Neuronal stem cell (in vitro differentiated cells): ENCODE results near the gene RAB21.
A peak's percentile ranks its signal among the peaks of the same experiment; 100 is the strongest.

Source experiments
- DNase-seq: peaks from one replicate; pipeline ENCODE4 v3.0.0-alpha.2; 2013; ENCODE audit warnings: low spot score
- H2AFZ ChIP-seq: one replicate; pipeline ENCODE4 v1.6.1; 2013; ENCODE audit warnings: mild to moderate bottlenecking, low read length, inconsistent platforms
- H2AK5ac ChIP-seq: 2 replicates; pipeline ENCODE4 v1.6.1; 2013; ENCODE audit warnings: low read depth, mild to moderate bottlenecking, inconsistent platforms, low read length, moderate library complexity, mixed read lengths
- H2BK120ac ChIP-seq: 2 replicates; pipeline ENCODE4 v1.6.1; 2013; ENCODE audit warnings: low read depth, mild to moderate bottlenecking, inconsistent platforms, low read length, moderate library complexity, mixed read lengths
- H2BK12ac ChIP-seq: one replicate; pipeline ENCODE4 v1.6.1; 2013; ENCODE audit warnings: low read length, inconsistent platforms
- H2BK15ac ChIP-seq: 2 replicates; pipeline ENCODE4 v1.6.1; 2013; ENCODE audit warnings: mild to moderate bottlenecking, low read length, inconsistent platforms, mixed read lengths
- H2BK5ac ChIP-seq: one replicate; pipeline ENCODE4 v1.6.1; 2013; ENCODE audit warnings: inconsistent platforms, mild to moderate bottlenecking, low read length, moderate library complexity
- H3K14ac ChIP-seq: one replicate; pipeline ENCODE4 v1.6.1; 2013; ENCODE audit warnings: low read length, inconsistent platforms
- H3K18ac ChIP-seq: 2 replicates; pipeline ENCODE4 v1.6.1; 2013; ENCODE audit warnings: low read length, inconsistent platforms
- H3K23ac ChIP-seq: 2 replicates; pipeline ENCODE4 v1.6.1; 2013; ENCODE audit warnings: low read depth, mild to moderate bottlenecking, mixed read lengths, low read length, inconsistent platforms; ENCODE audit not compliant: poor library complexity
- H3K27ac ChIP-seq: replicated peaks from 3 replicates; pipeline ENCODE4 v1.5.1; 2013; ENCODE audit warnings: low read length, inconsistent platforms
- H3K27me3 ChIP-seq, 3 experiments: 2 replicates each; pipeline ENCODE4 v1.6.1; 2013; ENCODE audit warnings: low read length in 3 of 3, mild to moderate bottlenecking in 2 of 3, inconsistent platforms in 1 of 3, low read depth in 1 of 3, mixed read lengths in 1 of 3, moderate library complexity in 1 of 3; ENCODE audit not compliant: control insufficient read depth in 3 of 3, insufficient read depth in 3 of 3
- H3K36me3 ChIP-seq, 2 donors: replicated peaks in 1 of 2; 2 replicates each; pipeline ENCODE4 v1.6.1; 2013; ENCODE audit warnings: low read length in 2 of 2; ENCODE audit not compliant: control insufficient read depth in 2 of 2, insufficient read depth in 2 of 2
- H3K4ac ChIP-seq: 2 replicates; pipeline ENCODE4 v1.6.1; 2013; ENCODE audit warnings: inconsistent platforms, mild to moderate bottlenecking, low read length, moderate library complexity
- H3K4me1 ChIP-seq, 2 donors: 1 replicate in 1 of 2; 2 replicates in 1 of 2; pipeline ENCODE4 v1.6.1; 2013; ENCODE audit warnings: low read length in 2 of 2, low read depth in 1 of 2; ENCODE audit not compliant: control insufficient read depth in 2 of 2, insufficient read depth in 1 of 2
- H3K4me2 ChIP-seq: one replicate; pipeline ENCODE4 v1.6.1; 2013; ENCODE audit warnings: mild to moderate bottlenecking, low read length, inconsistent platforms; ENCODE audit not compliant: insufficient read depth, poor library complexity, severe bottlenecking
- H3K4me3 ChIP-seq, 2 donors: 2 replicates each; pipeline ENCODE4 v1.5.1; 2013; ENCODE audit warnings: low read length in 2 of 2, mild to moderate bottlenecking in 2 of 2, inconsistent platforms in 1 of 2, moderate library complexity in 1 of 2
- H3K79me1 ChIP-seq: one replicate; pipeline ENCODE4 v1.6.1; 2013; ENCODE audit warnings: low read depth, mild to moderate bottlenecking, inconsistent platforms, low read length, moderate library complexity
- H3K9ac ChIP-seq: one replicate; pipeline ENCODE4 v1.6.1; 2013; ENCODE audit warnings: mild to moderate bottlenecking, low read depth, low read length, inconsistent platforms; ENCODE audit not compliant: poor library complexity
- H3K9me3 ChIP-seq, 2 donors: replicated peaks in 1 of 2; 2 replicates each; pipeline versions ENCODE3 to v1.6.1; 2013; ENCODE audit warnings: low read length in 2 of 2, mild to moderate bottlenecking in 2 of 2, inconsistent platforms in 1 of 2, low read depth in 1 of 2, mixed read lengths in 1 of 2, moderate library complexity in 1 of 2; ENCODE audit not compliant: control insufficient read depth in 2 of 2, insufficient read depth in 1 of 2
- H4K8ac ChIP-seq: one replicate; pipeline ENCODE4 v1.6.1; 2013; ENCODE audit warnings: low read depth, mild to moderate bottlenecking, inconsistent platforms, low read length, moderate library complexity
- H4K91ac ChIP-seq: one replicate; pipeline ENCODE4 v1.6.1; 2013; ENCODE audit warnings: low read length, low read depth, mild to moderate bottlenecking, inconsistent platforms; ENCODE audit not compliant: poor library complexity
- WGBS, 2 donors: extraction: QIAGEN DNeasy Blood & Tissue Kit; methylation state at CpG; one replicate each; pipeline ENCODE4 v1.1.7; 2013; ENCODE audit warnings: missing lambda C conversion rate in 2 of 2, mixed read lengths in 1 of 2; ENCODE audit not compliant: insufficient read length in 2 of 2, insufficient replicate concordance in 1 of 2; ENCODE audit errors: extremely low coverage in 2 of 2; 5-methylcytosine and 5-hydroxymethylcytosine counted together

Gene RAB21

DNA sequence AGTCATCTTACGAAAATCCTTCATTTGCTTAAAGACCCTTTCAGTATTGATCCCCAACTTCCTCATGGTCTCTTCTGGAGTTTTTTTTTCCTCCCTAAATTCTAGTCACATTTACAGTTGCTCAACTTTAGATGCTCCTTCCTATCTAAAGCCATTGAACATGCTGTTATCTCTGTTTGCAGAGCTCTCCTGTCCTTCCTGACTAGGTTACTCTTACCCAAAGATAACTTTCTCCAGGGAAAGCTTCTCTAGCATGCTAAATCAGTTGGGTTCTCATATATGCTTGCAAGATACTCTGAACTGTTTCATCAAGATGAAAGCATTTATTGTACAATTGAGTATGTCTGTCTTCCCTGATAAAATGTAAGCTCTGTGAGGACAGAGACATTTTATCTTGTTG, 1.8 kb upstream of the RAB21 start:
- Histone ChIP-seq H3K14ac (no peak overlapping the region), H2BK12ac (no peak overlapping the region), H2AFZ (no peak overlapping the region), H3K18ac (no peak overlapping the region), H3K36me3 (peaks cover 0 to 18% of the 10 kb centered on the region in 2 donors), H2BK120ac (no peak overlapping the region), H3K27ac (no peak overlapping the region), H4K91ac (no peak overlapping the region), H3K79me1 (peaks cover 3% of the 10 kb centered on the region), H2AK5ac (no peak overlapping the region), H3K27me3 (peaks cover 0 to 3% (median 0%) of the 10 kb centered on the region in 3 experiments), H2BK15ac (no peak overlapping the region), H3K4ac (no peak overlapping the region), H3K4me3 (no peak overlapping the region), H3K4me1 (peaks cover 4 to 6% of the 10 kb centered on the region in 2 donors), H3K9me3 (peaks cover 0 to 15% of the 10 kb centered on the region in 2 donors), H2BK5ac (no peak overlapping the region), H3K4me2 (no peak overlapping the region), H3K23ac (no peak overlapping the region), H3K9ac (no peak overlapping the region), H4K8ac (no peak overlapping the region)
- WGBS, 2 donors: no CpG with 5 or more reads among the region's 1 CpG
- DNase-seq: no peak

DNA sequence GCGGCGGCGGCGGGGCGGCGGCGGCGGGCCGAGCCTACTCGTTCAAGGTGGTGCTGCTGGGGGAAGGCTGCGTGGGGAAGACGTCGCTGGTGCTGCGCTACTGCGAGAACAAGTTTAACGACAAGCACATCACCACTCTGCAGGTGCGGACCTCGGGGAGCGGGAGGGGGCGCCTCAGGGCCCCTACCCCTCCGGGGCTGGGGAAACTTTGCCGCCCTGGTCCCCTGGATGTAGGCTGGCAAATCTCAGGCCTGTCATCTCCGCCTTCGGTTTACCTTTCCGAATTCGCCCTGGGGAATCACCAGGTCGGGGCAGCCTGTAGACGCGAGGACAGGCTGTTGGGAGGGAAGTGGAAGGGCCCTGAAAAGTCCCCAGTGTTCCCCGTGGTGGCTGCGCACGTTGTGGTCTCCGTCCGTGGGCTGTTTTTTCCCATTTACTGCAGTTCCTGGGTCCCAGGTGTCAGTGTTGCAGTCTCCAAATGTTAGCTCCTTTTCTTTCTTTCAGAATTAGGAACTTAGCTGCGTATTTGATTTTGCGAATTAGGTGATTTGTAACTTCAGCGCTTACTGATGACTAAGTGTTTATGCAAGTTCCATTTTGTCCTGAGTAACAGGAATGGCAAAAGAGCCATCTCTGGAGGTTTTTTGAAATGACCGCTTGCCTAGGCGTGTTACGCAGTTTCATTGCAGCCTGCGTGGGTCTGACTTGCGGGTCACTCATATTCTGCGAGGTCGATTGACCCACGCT, 656 bp downstream of the RAB21 start:
- H3K27me3 ChIP-seq: peaks cover 0 to 3% (median 0%) of the 10 kb centered on the region in 3 experiments
- H2BK15ac ChIP-seq: no peak overlapping the region
- H3K18ac ChIP-seq: peak overlapping the region; percentile 94
- no peak overlapping the region for H3K4ac ChIP-seq
- H3K9me3 ChIP-seq: peaks cover 0 to 40% of the 10 kb centered on the region in 2 donors
- H4K8ac ChIP-seq: no peak overlapping the region
- H3K4me2 ChIP-seq: peak overlapping the region; percentile 90
- WGBS, 2 donors: no CpG with 5 or more reads among the region's 45 CpGs
- peak overlapping the region; percentile 91 for H2AFZ ChIP-seq
- peak overlapping the region; percentile 94 for H3K9ac ChIP-seq
- DNase-seq: no peak
- H2BK5ac ChIP-seq: peak overlapping the region; percentile 60
- no peak overlapping the region for H2BK12ac ChIP-seq
- H2BK120ac ChIP-seq: peak overlapping the region; percentile 56
- H3K27ac ChIP-seq: no peak overlapping the region
- H3K4me1 ChIP-seq: peaks cover 4 to 6% of the 10 kb centered on the region in 2 donors
- H3K36me3 ChIP-seq: peaks cover 0 to 42% of the 10 kb centered on the region in 2 donors
- no peak overlapping the region for H2AK5ac ChIP-seq
- H3K14ac ChIP-seq: no peak overlapping the region
- H3K23ac ChIP-seq: peak overlapping the region; percentile 96
- peaks cover 3% of the 10 kb centered on the region for H3K79me1 ChIP-seq
- H4K91ac ChIP-seq: no peak overlapping the region
- H3K4me3 ChIP-seq: peak overlapping the region; percentile 92 to 98

DNA sequence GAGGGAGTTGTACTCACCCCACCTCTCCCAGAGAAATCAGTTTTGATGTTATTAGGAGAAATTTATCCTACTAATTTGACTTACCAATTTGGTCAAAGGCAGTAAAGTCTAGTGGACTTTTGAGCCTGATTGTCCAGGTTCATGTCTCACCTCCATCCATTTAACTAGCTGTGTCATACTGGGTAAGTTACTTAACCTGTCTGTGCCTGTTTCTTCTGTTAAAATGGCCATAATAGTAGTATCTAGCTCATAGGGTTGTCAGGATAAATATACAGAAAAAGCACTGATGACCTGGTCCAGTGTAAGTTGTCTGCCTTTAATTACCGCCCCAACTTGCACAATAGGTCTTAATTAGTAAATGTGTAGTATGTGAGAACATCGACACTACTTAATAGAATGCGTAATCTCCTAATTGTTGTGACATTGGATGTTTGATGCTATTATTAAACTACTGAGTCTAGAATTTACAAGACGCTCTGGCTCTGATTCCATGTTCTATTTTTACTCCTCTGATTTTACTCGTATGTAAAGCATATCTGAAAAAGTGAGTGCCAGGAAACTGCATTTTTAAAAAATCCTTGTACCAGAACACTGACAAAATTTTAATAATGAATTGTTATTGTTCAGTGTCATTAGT, 1.5 kb downstream of the RAB21 start:
- Histone ChIP-seq H3K79me1 (peaks cover 5% of the 10 kb centered on the region), H2BK12ac (no peak overlapping the region), H3K9ac (no peak overlapping the region), H2AFZ (no peak overlapping the region), H3K23ac (no peak overlapping the region), H4K8ac (no peak overlapping the region), H2BK5ac (no peak overlapping the region), H3K4me1 (peaks cover 4 to 6% of the 10 kb centered on the region in 2 donors), H3K4me3 (peak overlapping the region in 1 of 2 donors; percentile 98), H2BK15ac (no peak overlapping the region), H3K14ac (no peak overlapping the region), H3K4ac (no peak overlapping the region), H2BK120ac (no peak overlapping the region), H3K27ac (no peak overlapping the region), H3K27me3 (peaks cover 0 to 3% (median 0%) of the 10 kb centered on the region in 3 experiments), H2AK5ac (no peak overlapping the region), H3K4me2 (peak overlapping the region; percentile 90), H3K36me3 (peaks cover 2 to 47% of the 10 kb centered on the region in 2 donors), H4K91ac (no peak overlapping the region), H3K18ac (no peak overlapping the region), H3K9me3 (peaks cover 2 to 48% of the 10 kb centered on the region in 2 donors)
- DNase-seq: no peak
- WGBS, 2 donors: no CpG with 5 or more reads among the region's 5 CpGs

DNA sequence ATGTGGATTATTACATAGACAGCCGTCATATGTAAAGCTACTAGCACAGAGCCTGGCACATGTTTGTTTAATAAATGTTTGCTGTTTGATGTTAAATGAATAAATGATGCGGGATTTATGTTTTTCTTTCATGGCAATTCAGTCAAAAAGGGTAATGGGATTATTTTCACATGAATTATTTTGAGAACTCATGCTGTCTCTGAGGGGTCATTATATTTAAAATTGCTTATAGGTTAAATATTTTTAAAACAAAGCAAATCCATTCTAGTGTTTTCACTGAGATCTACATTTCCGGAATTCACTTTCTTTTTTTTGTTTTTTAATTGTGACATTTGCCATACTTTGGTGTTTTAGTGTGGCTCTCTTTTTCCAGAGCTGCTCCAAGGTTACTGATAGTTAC, 5.3 kb downstream of the RAB21 start:
- Histone ChIP-seq H2AFZ (no peak overlapping the region), H2BK12ac (no peak overlapping the region), H3K18ac (no peak overlapping the region), H4K91ac (no peak overlapping the region), H3K4me1 (peaks cover 4% of the 10 kb centered on the region in 2 donors), H3K23ac (no peak overlapping the region), H2BK5ac (no peak overlapping the region), H3K27me3 (no peaks in the 10 kb centered on the region), H3K9ac (no peak overlapping the region), H3K9me3 (peaks cover 2 to 65% of the 10 kb centered on the region in 2 donors), H3K36me3 (peaks cover 2 to 53% of the 10 kb centered on the region in 2 donors), H3K27ac (no peak overlapping the region), H3K4me2 (no peak overlapping the region), H3K4ac (no peak overlapping the region), H4K8ac (no peak overlapping the region), H3K79me1 (peaks cover 4% of the 10 kb centered on the region), H2AK5ac (no peak overlapping the region), H2BK120ac (no peak overlapping the region), H2BK15ac (no peak overlapping the region), H3K4me3 (no peak overlapping the region), H3K14ac (no peak overlapping the region)
- DNase-seq: no peak
- WGBS, 2 donors: no CpG with 5 or more reads among the region's 3 CpGs
